IMR-90 (cell line): ENCODE data around the gene USP53. TPM values are rescaled to one million over a fixed set of nuclear protein-coding genes. Genes with fewer than 3 reads are reported as not detected.

ENCODE experiments used
- ATAC-seq: fragments of 200-7000 bp; cut with Tn5 transposase; 2 replicates; pipeline ENCODE4 v1.9.1; 2020; ENCODE audit warnings: low read depth, mild to moderate bottlenecking, moderate library complexity
- BruUV-seq: library from RNA; stranded (reverse); fragments of 400-500 nt; replicated peaks from 2 replicates; lab custom pipeline; 2021; lab: Mats Ljungman, UMichigan
- CTCF ChIA-PET: fragments of 300-600 bp; formaldehyde crosslinking; extraction: SDS; loops from one replicate; lab custom pipeline; 2021; ENCODE audit warnings: antibody characterized with exemption; lab: Yijun Ruan, JAX
- POLR2A ChIA-PET: fragments of 300-600 bp; sonication (Branson Sonifier 250); formaldehyde crosslinking; loops from one replicate; lab custom pipeline; 2022; ENCODE audit warnings: antibody characterized with exemption; ENCODE audit not compliant: unreplicated experiment; lab: Charles Lee
- DNase-seq: peaks from one replicate; pipeline ENCODE4 v3.0.0; 2013
- H2AFZ ChIP-seq: replicated peaks from 2 replicates; pipeline ENCODE3; 2013; ENCODE audit warnings: low read length, mild to moderate bottlenecking; ENCODE audit not compliant: poor library complexity
- H2AK5ac ChIP-seq: 2 replicates; pipeline ENCODE4 v1.6.1; 2013; ENCODE audit warnings: low read depth, low read length, inconsistent platforms
- H2AK9ac ChIP-seq: replicated peaks from 2 replicates; pipeline ENCODE3; 2013; ENCODE audit warnings: mild to moderate bottlenecking, low read depth, low read length, moderate library complexity; ENCODE audit not compliant: poor library complexity
- H2BK120ac ChIP-seq: 2 replicates; pipeline ENCODE4 v1.6.1; 2013; ENCODE audit warnings: low read depth, low read length, inconsistent platforms
- H2BK15ac ChIP-seq: 3 replicates; pipeline ENCODE4 v1.6.1; 2013; ENCODE audit warnings: low read depth, low read length, inconsistent platforms
- H2BK20ac ChIP-seq: 2 replicates; pipeline ENCODE4 v1.6.1; 2013; ENCODE audit warnings: low read depth, mild to moderate bottlenecking, inconsistent platforms, low read length, moderate library complexity
- H2BK5ac ChIP-seq: 2 replicates; pipeline ENCODE4 v1.6.1; 2013; ENCODE audit warnings: mild to moderate bottlenecking, low read depth, low read length, inconsistent platforms; ENCODE audit not compliant: poor library complexity, severe bottlenecking
- H3K14ac ChIP-seq: replicated peaks from 2 replicates; pipeline ENCODE4 v1.6.1; 2013; ENCODE audit warnings: low read depth, low read length, inconsistent platforms
- H3K18ac ChIP-seq: 2 replicates; pipeline ENCODE4 v1.6.1; 2013; ENCODE audit warnings: low read depth, low read length, control low read depth
- H3K23ac ChIP-seq: 2 replicates; pipeline ENCODE4 v1.6.1; 2013; ENCODE audit warnings: low read depth, low read length, inconsistent platforms
- H3K27ac ChIP-seq: 2 replicates; pipeline ENCODE4 v1.5.1; 2013; ENCODE audit warnings: mild to moderate bottlenecking, control low read depth, low read length; ENCODE audit not compliant: insufficient read depth
- H3K27me3 ChIP-seq: 2 replicates; pipeline ENCODE4 v1.6.1; 2013; ENCODE audit warnings: low read length; ENCODE audit not compliant: control insufficient read depth, insufficient read depth
- H3K36me3 ChIP-seq: 2 replicates; pipeline ENCODE4 v1.6.1; 2013; ENCODE audit warnings: low read length, mixed read lengths; ENCODE audit not compliant: control insufficient read depth, insufficient read depth
- H3K4ac ChIP-seq: 2 replicates; pipeline ENCODE4 v1.6.1; 2013; ENCODE audit warnings: low read depth, low read length, inconsistent platforms
- H3K4me1 ChIP-seq: 2 replicates; pipeline ENCODE4 v1.6.1; 2013; ENCODE audit warnings: low read length, mixed read lengths; ENCODE audit not compliant: control insufficient read depth, insufficient read depth
- H3K4me2 ChIP-seq: 2 replicates; pipeline ENCODE4 v1.6.1; 2013; ENCODE audit warnings: low read depth, mild to moderate bottlenecking, control low read depth, low read length, moderate library complexity
- H3K4me3 ChIP-seq: 2 replicates; pipeline ENCODE4 v1.5.1; 2013; ENCODE audit warnings: low read depth, mild to moderate bottlenecking, control low read depth, low read length, moderate library complexity; ENCODE audit not compliant: insufficient read depth
- H3K56ac ChIP-seq: 2 replicates; pipeline ENCODE4 v1.6.1; 2013; ENCODE audit warnings: low read length, inconsistent platforms; ENCODE audit not compliant: insufficient read depth; ENCODE audit errors: extremely low read depth
- H3K79me1 ChIP-seq, 2 experiments: 2 replicates each; pipeline ENCODE4 v1.6.1; 2013; ENCODE audit warnings: low read length in 2 of 2, inconsistent platforms in 1 of 2, low read depth in 1 of 2
- H3K9ac ChIP-seq: 2 replicates; pipeline ENCODE4 v1.6.1; 2013; ENCODE audit warnings: low read depth, low read length, control low read depth
- H3K9me1 ChIP-seq: 2 replicates; pipeline ENCODE4 v1.6.1; 2013; ENCODE audit warnings: low read length, inconsistent platforms; ENCODE audit not compliant: insufficient read depth
- H3K9me3 ChIP-seq: 2 replicates; pipeline ENCODE4 v1.6.1; 2013; ENCODE audit warnings: low read length; ENCODE audit not compliant: control insufficient read depth, insufficient read depth
- H4K20me1 ChIP-seq: 2 replicates; pipeline ENCODE4 v1.6.1; 2013; ENCODE audit warnings: low read length, inconsistent platforms; ENCODE audit not compliant: insufficient read depth
- H4K5ac ChIP-seq: 2 replicates; pipeline ENCODE4 v1.6.1; 2013; ENCODE audit warnings: mild to moderate bottlenecking, low read depth, low read length, control low read depth
- H4K8ac ChIP-seq, 2 experiments: 2 replicates each; pipeline ENCODE4 v1.6.1; 2013; ENCODE audit warnings: low read depth in 2 of 2, low read length in 2 of 2, control low read depth in 1 of 2, inconsistent platforms in 1 of 2
- H4K91ac ChIP-seq: 2 replicates; pipeline ENCODE4 v1.6.1; 2013; ENCODE audit warnings: low read depth, low read length, inconsistent platforms; ENCODE audit not compliant: insufficient read depth
- BHLHE40 ChIP-seq: fragments of 150-350 bp; IDR thresholded peaks from 2 replicates; pipeline ENCODE4 v1.6.1; 2016; ENCODE audit warnings: mild to moderate bottlenecking, low read depth, low read length
- CEBPB ChIP-seq: IDR thresholded peaks from 2 replicates; pipeline ENCODE4 v1.6.1; 2012; ENCODE audit warnings: low read depth, low read length, improper control_type of control experiment
- CHD1 ChIP-seq: IDR thresholded peaks from 2 replicates; pipeline ENCODE4 v1.6.1; 2012; ENCODE audit warnings: low read depth, low read length, improper control_type of control experiment
- CTCF ChIP-seq: conservative IDR thresholded peaks from 2 replicates; pipeline ENCODE4 v1.5.1; 2012; ENCODE audit warnings: mild to moderate bottlenecking, low read depth, low read length, improper control_type of control experiment
- ELK1 ChIP-seq: fragments of 150-350 bp; IDR thresholded peaks from 2 replicates; pipeline ENCODE4 v1.6.1; 2016; ENCODE audit warnings: low read depth, mild to moderate bottlenecking, low read length, moderate library complexity, borderline replicate concordance
- FOS ChIP-seq: fragments of 150-350 bp; IDR thresholded peaks from 2 replicates; pipeline ENCODE4 v1.6.1; 2016; ENCODE audit warnings: low read depth, low read length
- MAFK ChIP-seq: IDR thresholded peaks from 2 replicates; pipeline ENCODE4 v1.6.1; 2012; ENCODE audit warnings: low read depth, low read length, improper control_type of control experiment
- MAZ ChIP-seq: IDR thresholded peaks from 2 replicates; pipeline ENCODE4 v1.6.1; 2012; ENCODE audit warnings: low read depth, mild to moderate bottlenecking, low read length, improper control_type of control experiment, moderate library complexity, borderline replicate concordance
- MXI1 ChIP-seq: IDR thresholded peaks from 2 replicates; pipeline ENCODE4 v1.6.1; 2012; ENCODE audit warnings: low read depth, mild to moderate bottlenecking, low read length, moderate library complexity, borderline replicate concordance
- NFE2L2 ChIP-seq: fragments of 150-350 bp; IDR thresholded peaks from 2 replicates; pipeline ENCODE4 v1.6.1; 2016; ENCODE audit warnings: low read depth, mild to moderate bottlenecking, low read length
- POLR2A ChIP-seq: IDR thresholded peaks from 2 replicates; pipeline ENCODE4 v1.6.1; 2012; ENCODE audit warnings: mild to moderate bottlenecking, low read depth, low read length
- RAD21 ChIP-seq: IDR thresholded peaks from 2 replicates; pipeline ENCODE4 v1.6.1; 2012; ENCODE audit warnings: low read length, improper control_type of control experiment
- RCOR1 ChIP-seq: IDR thresholded peaks from 2 replicates; pipeline ENCODE4 v1.6.1; 2012; ENCODE audit warnings: mild to moderate bottlenecking, low read length, improper control_type of control experiment; ENCODE audit not compliant: insufficient replicate concordance
- RFX5 ChIP-seq: IDR thresholded peaks from 2 replicates; pipeline ENCODE4 v1.8.0; 2012; ENCODE audit warnings: low read depth, mild to moderate bottlenecking, low read length, moderate library complexity
- SMC3 ChIP-seq: fragments of 150-350 bp; IDR thresholded peaks from 2 replicates; pipeline ENCODE4 v1.6.1; 2016; ENCODE audit warnings: low read depth, mild to moderate bottlenecking, antibody characterized with exemption, low read length, moderate library complexity
- USF2 ChIP-seq: fragments of 150-350 bp; IDR thresholded peaks from 2 replicates; pipeline ENCODE4 v1.6.1; 2017; ENCODE audit warnings: mild to moderate bottlenecking, antibody characterized with exemption, low read length, low read depth
- WGBS, 2 experiments: methylation state at CpG; one replicate each; pipeline versions ENCODE4 v1.1.5 to v1.1.7; 2013; ENCODE audit warnings: missing lambda C conversion rate in 2 of 2; ENCODE audit not compliant: insufficient read length in 1 of 2; ENCODE audit errors: extremely low coverage in 2 of 2; 5-methylcytosine and 5-hydroxymethylcytosine counted together
- dilution Hi-C: fragments of 300-500 bp; cut with HindIII; formaldehyde crosslinking; loops from one replicate; pipeline ENCODE4 v1.14.3; 2018; ENCODE audit warnings: low sequenced_read_pairs; ENCODE audit not compliant: unreplicated experiment
- in situ Hi-C: fragments of 300-500 bp; cut with MboI; formaldehyde crosslinking; loops from 3 replicates; pipeline ENCODE4 v1.14.3; 2019; ENCODE audit warnings: low sequenced_read_pairs, inconsistent platforms, mixed read lengths
- intact Hi-C: fragments of 100-400 bp; cut with micrococcal nuclease; formaldehyde crosslinking; loops from 2 replicates; pipeline ENCODE4 v1.10.0; 2022
- polyA plus RNA-seq, 3 experiments: library from polyadenylated mRNA; depleted of rRNA; stranded (reverse); fragments of >200 nt; gene quantifications; 2 replicates each; pipeline ENCODE4 v1.2.3, GENCODE V29; 2012; ENCODE audit warnings: low replicate concordance in 1 of 3
- total RNA-seq: library from RNA; depleted of rRNA; stranded (reverse); fragments of >200 nt; gene quantifications from 2 replicates; pipeline ENCODE4 v1.2.3, GENCODE V29; 2012

USP53 gene
- total and polyA plus RNA-seq, 2 of the 4 experiments (the other 2 are of a cell fraction), result 11.2 to 24.0 TPM

- no peak overlapping the region for H3K4me2 ChIP-seq
- peak overlapping the region; percentile 41; the same call in 1 of the 2 replicates for H2BK20ac ChIP-seq
- peaks cover 9% of the 10 kb centered on the region for H3K36me3 ChIP-seq
- dilution Hi-C loops, result no loop called here
- no peak overlapping the region for H3K56ac ChIP-seq
- peak overlapping the region; percentile 97; the same call in 1 of the 2 replicates for H3K18ac ChIP-seq
- peaks cover 5% of the 10 kb centered on the region; the same call in 1 of the 2 replicates for H3K9me1 ChIP-seq
- H3K9ac ChIP-seq, result no peak overlapping the region
- no TSS peak for BruUV-seq
- H4K5ac ChIP-seq, result peak overlapping the region; percentile 90; the same call in 1 of the 2 replicates
- H2AFZ ChIP-seq, result no peak overlapping the region
- ChIA-PET CTCF (no interaction called here), POLR2A (no interaction called here)
- no peak overlapping the region for H3K27ac ChIP-seq
- no peak overlapping the region for H2BK15ac ChIP-seq
- peak overlapping the region; percentile 48; the same call in 1 of the 2 replicates for H3K4ac ChIP-seq
- peak overlapping the region; percentile 55; the same call in 1 of the 2 replicates for H3K14ac ChIP-seq
- H4K20me1 ChIP-seq, result no peaks in the 10 kb centered on the region
- no peak overlapping the region for H3K4me3 ChIP-seq
- DNase-seq (no peak), ATAC-seq (no peak)
- no peak for TF ChIP-seq CHD1
- no peak for TF ChIP-seq BHLHE40
- TF ChIP-seq FOS, result no peak
- no peak for TF ChIP-seq POLR2A
- TF ChIP-seq MAZ, result no peak
- TF ChIP-seq CTCF, result no peak
- no peak for TF ChIP-seq SMC3
- TF ChIP-seq USF2, result no peak
- TF ChIP-seq RAD21, result no peak
- no peak for TF ChIP-seq CEBPB
- TF ChIP-seq MXI1, result no peak
- no peak for TF ChIP-seq RFX5
- no peak for TF ChIP-seq RCOR1
- TF ChIP-seq ELK1, result no peak
- TF ChIP-seq NFE2L2, result no peak
- TF ChIP-seq MAFK, result no peak
- peak overlapping the region; percentile 81; the same call in 1 of the 2 replicates for H2BK120ac ChIP-seq
- H4K8ac ChIP-seq, result 0 out of 4 replicates have a peak overlapping the region, but pooled peaks of 1 of the 2 experiments have one; percentile 26
- H3K23ac ChIP-seq, result no peak overlapping the region; the same call in 1 of the 2 replicates
- no peaks in the 10 kb centered on the region; the same call in 1 of the 2 replicates for H3K9me3 ChIP-seq
- no peaks in the 10 kb centered on the region for H3K27me3 ChIP-seq
- H2BK5ac ChIP-seq, result peak overlapping the region; percentile 69
- no CpG with 5 or more reads among the region's 3 CpGs for WGBS, 2 experiments
- H2AK5ac ChIP-seq, result peak overlapping the region; percentile 9; the same call in 1 of the 2 replicates
- H3K79me1 ChIP-seq, result peaks cover 22 to 33% of the 10 kb centered on the region in 2 experiments
- H3K4me1 ChIP-seq, result peaks cover 10% of the 10 kb centered on the region
- peak overlapping the region; percentile 35; the same call in 1 of the 2 replicates for H4K91ac ChIP-seq
- intact Hi-C loops, result loop anchor here (5.0 kb wide), 2 partner anchors 34 to 246 kb away; no protein-coding TSS in a partner anchor
- H2AK9ac ChIP-seq, result no peak overlapping the region
- in situ Hi-C loops, result no loop called here
These were observed 15.9 kb downstream of the USP53 start for GRCh38 chr4:119228406-119228805.
